Memory B cell (primary cell): Measurements from ENCODE around the gene THSD7B.
"Not testable (repeated sequence)": the region's sequence is repeated elsewhere in the genome, so short reads cannot be mapped to it uniquely, and the experiment has no call there.

Experiments
- ATAC-seq: fragments of 150-1000 bp; cut with Tn5 transposase; 2 replicates; pipeline ENCODE4 v1.10.0; 2021; ENCODE audit warnings: low read depth, mild to moderate bottlenecking, moderate library complexity
- DNase-seq, 2 donors: peaks; one replicate each; pipeline ENCODE4 v3.0.0; 2022; ENCODE audit warnings: low spot score in 2 of 2
- H3K27ac Mint-ChIP-seq: one replicate; pipeline ENCODE4 v1.8.0; 2022; ENCODE audit warnings: mild to moderate bottlenecking, moderate library complexity, mixed read lengths
- H3K27me3 Mint-ChIP-seq: one replicate; pipeline ENCODE4 v1.8.0; 2022; ENCODE audit warnings: mixed read lengths
- H3K36me3 Mint-ChIP-seq: one replicate; pipeline ENCODE4 v1.8.0; 2022; ENCODE audit warnings: mild to moderate bottlenecking, mixed read lengths
- H3K4me1 Mint-ChIP-seq: one replicate; pipeline ENCODE4 v1.8.0; 2022; ENCODE audit warnings: mixed read lengths
- H3K4me3 Mint-ChIP-seq: one replicate; pipeline ENCODE4 v1.8.0; 2022; ENCODE audit warnings: mild to moderate bottlenecking, moderate library complexity, mixed read lengths
- H3K9me3 Mint-ChIP-seq: one replicate; pipeline ENCODE4 v1.8.0; 2022; ENCODE audit warnings: mixed read lengths

THSD7B gene

DNA sequence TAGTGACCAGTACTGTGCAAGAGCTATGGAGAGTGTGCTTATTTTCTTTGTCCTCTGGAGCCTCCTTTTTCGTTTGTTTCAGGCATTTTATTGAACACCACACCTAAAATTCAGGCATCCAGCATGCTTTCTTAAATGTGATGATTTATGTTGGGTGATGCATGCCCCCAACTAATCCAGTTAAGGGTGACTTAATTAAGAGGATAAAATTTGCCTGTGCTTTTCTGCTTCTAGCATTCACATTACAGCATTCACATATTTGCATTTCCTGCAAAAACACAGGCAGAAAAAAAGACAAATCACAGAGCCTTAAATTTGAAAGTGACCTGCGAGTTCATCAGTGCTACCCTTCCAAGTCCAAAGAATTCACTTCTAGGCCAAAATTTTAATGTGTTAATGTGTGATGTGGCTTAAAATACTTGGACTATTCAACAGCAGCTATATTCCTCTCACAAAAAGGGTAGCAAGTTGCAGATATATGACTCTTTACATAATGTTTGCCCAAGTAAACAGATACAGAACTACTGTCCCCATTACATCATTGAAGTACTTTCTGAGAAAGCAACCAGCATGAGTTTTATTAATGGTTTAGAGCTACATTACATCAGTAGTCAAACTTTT, 286.5 kb downstream of the THSD7B start:
- H3K27ac Mint-ChIP-seq, result no peak overlapping the region
- no peak for DNase-seq
- no peaks in the 10 kb centered on the region for H3K36me3 Mint-ChIP-seq
- ATAC-seq, result no peak
- H3K9me3 Mint-ChIP-seq, result no peaks in the 10 kb centered on the region
- H3K4me3 Mint-ChIP-seq, result no peak overlapping the region
- H3K4me1 Mint-ChIP-seq, result no peaks in the 10 kb centered on the region
- no peaks in the 10 kb centered on the region for H3K27me3 Mint-ChIP-seq

DNA sequence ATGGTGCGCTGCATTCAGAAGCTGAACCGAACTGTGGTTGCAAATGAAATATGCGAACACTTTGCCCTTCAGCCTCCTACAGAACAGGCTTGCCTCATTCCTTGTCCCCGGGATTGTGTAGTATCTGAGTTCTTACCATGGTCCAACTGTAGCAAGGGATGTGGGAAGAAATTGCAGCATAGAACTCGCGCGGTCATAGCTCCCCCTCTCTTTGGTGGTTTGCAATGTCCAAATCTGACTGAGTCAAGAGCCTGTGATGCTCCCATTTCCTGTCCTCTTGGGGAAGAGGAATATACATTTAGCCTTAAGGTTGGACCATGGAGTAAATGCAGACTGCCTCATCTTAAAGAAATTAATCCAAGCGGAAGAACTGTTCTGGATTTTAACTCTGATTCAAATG, 291.4 kb downstream of the THSD7B start:
- Mint-ChIP-seq H3K4me1 (no peaks in the 10 kb centered on the region), H3K36me3 (no peaks in the 10 kb centered on the region), H3K4me3 (no peak overlapping the region), H3K27me3 (no peaks in the 10 kb centered on the region), H3K9me3 (no peaks in the 10 kb centered on the region), H3K27ac (no peak overlapping the region)
- DNase-seq (no peak), ATAC-seq (no peak)

DNA sequence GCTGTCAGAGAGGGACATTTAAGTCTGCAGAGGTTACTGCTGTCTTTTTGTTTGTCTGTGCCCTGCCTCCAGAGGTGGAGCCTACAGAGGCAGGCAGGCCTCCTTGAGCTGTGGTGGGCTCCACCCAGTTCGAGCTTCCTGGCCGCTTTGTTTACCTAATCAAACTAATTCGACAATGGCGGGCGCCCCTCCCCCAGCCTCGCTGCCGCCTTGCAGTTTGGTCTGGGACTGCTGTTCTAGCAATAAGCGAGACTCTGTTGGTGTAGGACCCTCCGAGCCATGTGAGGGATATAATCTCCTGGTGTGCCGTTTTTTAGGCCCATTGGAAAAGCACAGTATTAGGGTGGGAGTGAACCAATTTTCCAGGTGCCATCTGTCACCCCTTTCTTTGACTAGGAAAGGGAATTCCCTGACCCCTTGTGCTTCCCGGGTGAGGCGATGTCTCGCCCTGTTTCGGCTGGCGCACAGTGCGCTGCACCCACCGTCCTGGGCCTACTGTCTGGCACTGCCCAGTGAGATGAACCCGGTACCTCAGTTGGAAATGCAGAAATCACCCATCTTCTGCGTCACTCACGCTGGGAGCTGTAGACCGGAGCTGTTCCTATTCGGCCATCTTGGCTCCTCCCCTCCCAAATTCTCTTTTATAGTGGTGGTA, 310.9 kb downstream of the THSD7B start:
- not testable (repeated sequence) for H3K9me3 Mint-ChIP-seq, H3K27me3 Mint-ChIP-seq, ATAC-seq, H3K4me1 Mint-ChIP-seq, H3K27ac Mint-ChIP-seq, H3K36me3 Mint-ChIP-seq, H3K4me3 Mint-ChIP-seq, DNase-seq

DNA sequence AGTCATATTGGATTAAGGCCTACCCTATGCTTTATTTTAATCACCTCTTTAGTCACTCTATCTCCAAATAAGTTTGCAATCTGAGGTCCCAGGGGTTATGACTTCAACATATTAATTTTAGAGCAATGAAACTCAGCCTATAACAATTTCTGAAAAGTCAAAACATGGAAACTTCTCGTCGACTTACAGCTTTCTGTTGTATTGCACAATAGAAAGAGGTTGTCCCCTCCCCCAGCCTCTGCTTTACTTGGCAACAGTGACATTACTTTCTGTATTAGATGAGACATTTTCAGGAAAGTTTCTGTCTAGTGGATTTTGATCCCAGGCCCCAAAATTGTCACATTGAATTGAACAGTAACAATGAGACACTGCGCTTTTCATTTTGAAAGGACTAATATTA, 326.4 kb downstream of the THSD7B start:
- H3K27ac Mint-ChIP-seq, result no peak overlapping the region
- no peak overlapping the region for H3K4me3 Mint-ChIP-seq
- no peaks in the 10 kb centered on the region for H3K27me3 Mint-ChIP-seq
- ATAC-seq, result no peak
- no peaks in the 10 kb centered on the region for H3K4me1 Mint-ChIP-seq
- H3K36me3 Mint-ChIP-seq, result no peaks in the 10 kb centered on the region
- no peak for DNase-seq
- peaks cover 2% of the 10 kb centered on the region for H3K9me3 Mint-ChIP-seq

DNA sequence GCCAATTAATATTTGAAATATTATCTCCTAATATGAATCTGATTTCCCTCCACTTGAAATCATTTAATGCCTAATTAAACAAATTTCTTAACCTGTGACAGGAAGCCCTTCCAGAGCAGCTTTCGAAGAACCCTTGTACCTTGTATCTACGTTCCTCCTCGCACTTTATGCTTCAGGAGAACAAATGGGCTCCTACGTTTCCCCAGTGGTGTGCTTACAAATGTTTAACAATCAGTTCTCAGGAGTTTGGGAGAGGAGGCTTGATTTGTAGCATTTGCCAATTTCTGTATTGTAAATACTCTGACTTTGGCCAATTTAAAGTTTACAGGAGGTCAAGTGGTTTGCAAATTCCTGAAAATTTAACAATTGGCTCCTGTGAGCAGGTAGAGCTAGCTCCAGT, 327.8 kb downstream of the THSD7B start:
- ATAC-seq (no peak), DNase-seq (no peak)
- no peaks in the 10 kb centered on the region for H3K27me3 Mint-ChIP-seq
- no peaks in the 10 kb centered on the region for H3K36me3 Mint-ChIP-seq
- no peaks in the 10 kb centered on the region for H3K9me3 Mint-ChIP-seq
- H3K4me1 Mint-ChIP-seq, result no peaks in the 10 kb centered on the region
- no peak overlapping the region for H3K27ac Mint-ChIP-seq
- no peak overlapping the region for H3K4me3 Mint-ChIP-seq

DNA sequence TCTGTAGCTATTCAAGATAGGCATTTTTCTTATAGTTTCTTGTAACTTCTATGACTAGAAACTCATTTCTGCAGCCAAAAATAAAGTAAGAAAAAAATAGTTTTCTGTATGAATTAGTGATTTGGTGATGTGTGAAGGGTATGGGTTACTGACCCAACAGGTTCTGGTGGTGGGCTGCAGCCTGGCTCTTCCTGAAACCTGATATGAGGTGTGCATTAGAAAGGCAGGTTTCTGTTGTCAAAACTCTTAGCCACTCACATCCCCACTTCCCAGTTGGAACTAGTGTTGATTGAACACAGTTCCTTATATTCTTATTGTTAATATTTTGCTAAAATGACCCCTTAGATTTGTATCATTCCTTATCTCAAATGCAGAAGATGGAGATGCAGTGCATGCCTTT, 330.8 kb downstream of the THSD7B start:
- Mint-ChIP-seq H3K27ac (no peak overlapping the region), H3K36me3 (no peaks in the 10 kb centered on the region), H3K4me1 (no peaks in the 10 kb centered on the region), H3K9me3 (no peaks in the 10 kb centered on the region), H3K4me3 (no peak overlapping the region), H3K27me3 (no peaks in the 10 kb centered on the region)
- DNase-seq, result no peak
- no peak for ATAC-seq

DNA sequence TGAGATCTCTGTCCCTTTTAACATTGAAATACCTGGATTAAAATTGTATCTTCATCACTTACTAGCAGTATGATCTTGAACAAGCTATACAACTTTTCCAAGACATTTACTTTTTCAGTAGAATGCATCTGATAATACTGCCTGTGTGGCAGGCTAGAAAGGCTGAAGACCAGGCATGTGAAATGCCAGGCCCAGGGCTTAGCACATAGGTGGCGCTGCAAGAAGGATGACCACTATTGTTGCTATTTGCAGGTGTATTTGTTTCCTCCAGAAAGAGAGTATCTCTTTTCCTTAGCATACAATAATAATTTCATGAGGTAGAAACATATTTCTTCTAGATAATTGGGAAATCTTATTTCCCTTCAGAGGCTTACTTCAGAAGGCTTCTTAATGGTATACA, 331.3 kb downstream of the THSD7B start:
- Mint-ChIP-seq H3K27me3 (no peaks in the 10 kb centered on the region), H3K4me1 (no peaks in the 10 kb centered on the region)

DNA sequence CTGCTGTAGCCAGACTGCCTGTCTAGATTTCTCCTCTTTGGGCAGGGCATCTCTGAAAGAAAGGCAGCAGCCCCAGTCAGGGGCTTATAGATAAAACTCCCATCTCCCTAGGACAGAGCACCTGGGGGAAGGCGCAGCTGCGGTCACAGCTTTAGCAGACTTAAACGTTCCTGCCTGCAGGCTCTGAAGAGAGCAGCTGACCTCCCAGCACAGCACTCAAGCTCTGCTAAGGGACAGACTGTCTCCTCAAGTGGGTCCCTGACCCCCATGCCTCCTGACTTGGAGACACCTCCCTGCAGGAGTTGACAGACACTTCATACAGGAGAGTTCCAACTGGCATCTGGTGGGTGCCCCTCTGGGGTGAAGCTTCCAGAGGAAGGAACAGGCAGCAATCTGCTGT, 336.5 kb downstream of the THSD7B start:
- H3K27me3 Mint-ChIP-seq, H3K36me3 Mint-ChIP-seq, H3K4me1 Mint-ChIP-seq, ATAC-seq, H3K27ac Mint-ChIP-seq, DNase-seq, H3K9me3 Mint-ChIP-seq, H3K4me3 Mint-ChIP-seq: not testable (repeated sequence)

More for the DNA sequence above, 331.3 kb downstream of the THSD7B start:
- no peak for DNase-seq
- Mint-ChIP-seq H3K27ac (no peak overlapping the region), H3K36me3 (no peaks in the 10 kb centered on the region), H3K4me3 (no peak overlapping the region), H3K9me3 (no peaks in the 10 kb centered on the region)
- ATAC-seq, result no peak

DNA sequence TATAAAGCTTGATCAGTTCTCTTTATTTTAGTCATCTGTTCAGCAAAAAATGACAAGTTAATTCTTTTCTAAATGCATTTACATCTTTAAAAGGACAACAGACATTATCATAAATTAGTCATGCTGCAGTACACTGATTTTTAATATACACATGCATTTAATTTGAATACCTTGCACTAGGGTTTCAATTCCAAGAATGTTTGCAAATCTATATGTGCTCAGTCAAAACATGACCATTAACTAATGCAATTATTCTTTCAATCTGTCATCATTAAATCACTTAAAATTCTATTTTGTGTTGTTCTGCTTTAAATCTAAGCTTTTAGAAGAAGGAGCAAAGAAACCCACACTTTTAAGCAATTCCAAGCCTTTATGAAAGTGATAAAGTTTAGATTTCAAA, 342.6 kb downstream of the THSD7B start:
- H3K4me1 Mint-ChIP-seq, result no peaks in the 10 kb centered on the region
- peaks cover under 1% of the 10 kb centered on the region for H3K9me3 Mint-ChIP-seq
- no peak overlapping the region for H3K4me3 Mint-ChIP-seq
- H3K36me3 Mint-ChIP-seq, result no peaks in the 10 kb centered on the region
- ATAC-seq (no peak), DNase-seq (no peak)
- no peaks in the 10 kb centered on the region for H3K27me3 Mint-ChIP-seq
- no peak overlapping the region for H3K27ac Mint-ChIP-seq

DNA sequence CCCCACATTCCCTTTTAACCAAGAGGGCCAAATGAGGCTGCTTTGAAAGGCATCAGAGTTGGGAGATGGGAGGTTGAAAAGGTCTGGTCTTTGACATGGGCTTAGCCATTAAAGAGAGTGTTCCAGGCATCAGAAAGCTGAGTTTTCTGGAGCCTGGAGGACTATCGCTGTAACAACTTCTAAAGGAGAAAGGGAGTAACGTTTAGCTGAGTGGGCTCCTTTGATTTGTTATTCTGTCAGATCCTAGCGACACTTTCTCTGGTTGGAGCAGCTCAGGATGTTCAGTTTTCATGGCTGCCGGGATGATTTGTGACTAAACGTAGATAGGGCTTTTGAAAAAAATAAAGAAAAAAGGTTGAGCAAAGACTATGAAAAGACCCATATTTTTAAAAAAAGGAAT, 346.6 kb downstream of the THSD7B start:
- H3K36me3 Mint-ChIP-seq, result no peaks in the 10 kb centered on the region
- H3K9me3 Mint-ChIP-seq, result no peaks in the 10 kb centered on the region
- H3K27ac Mint-ChIP-seq, result no peak overlapping the region
- ATAC-seq, result no peak
- no peaks in the 10 kb centered on the region for H3K4me1 Mint-ChIP-seq
- no peak overlapping the region for H3K4me3 Mint-ChIP-seq
- no peak for DNase-seq
- H3K27me3 Mint-ChIP-seq, result no peaks in the 10 kb centered on the region

DNA sequence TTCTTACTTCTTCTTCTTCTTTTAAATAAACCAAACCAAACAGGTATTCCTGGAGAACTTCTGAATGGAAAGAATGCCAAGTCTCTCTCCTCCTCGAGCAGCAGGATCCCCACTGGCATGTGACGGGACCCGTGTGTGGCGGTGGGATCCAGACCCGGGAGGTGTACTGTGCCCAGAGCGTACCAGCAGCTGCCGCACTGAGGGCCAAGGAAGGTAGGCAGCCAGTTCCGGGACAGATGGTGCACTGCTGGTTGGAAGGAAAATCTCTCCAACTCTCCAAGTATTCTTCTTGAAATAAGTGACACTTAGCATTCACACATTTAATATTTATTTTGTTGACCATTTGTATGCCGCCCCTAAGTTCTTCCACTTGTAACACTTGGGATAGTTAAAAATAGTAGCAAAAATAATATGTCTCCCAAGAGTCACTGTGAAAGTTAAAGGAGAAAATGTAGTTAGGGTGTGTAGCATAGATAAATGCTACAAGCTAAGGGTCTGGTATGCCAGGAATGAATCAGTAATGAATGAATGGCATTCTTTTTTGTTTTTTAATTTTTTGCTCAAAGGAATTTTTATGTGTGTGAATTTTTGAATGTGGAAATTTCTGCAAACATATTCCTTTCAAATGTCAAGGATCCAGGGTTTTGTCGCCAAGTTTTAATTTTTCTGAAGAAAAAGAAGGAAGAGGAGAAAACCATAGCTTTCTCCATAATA, 349.9 kb downstream of the THSD7B start:
- H3K36me3 Mint-ChIP-seq, result no peaks in the 10 kb centered on the region
- H3K4me3 Mint-ChIP-seq, result no peak overlapping the region
- H3K27ac Mint-ChIP-seq, result no peak overlapping the region
- DNase-seq (no peak), ATAC-seq (no peak)
- peaks cover 3% of the 10 kb centered on the region for H3K9me3 Mint-ChIP-seq
- H3K4me1 Mint-ChIP-seq, result no peaks in the 10 kb centered on the region
- peaks cover 2% of the 10 kb centered on the region for H3K27me3 Mint-ChIP-seq

DNA sequence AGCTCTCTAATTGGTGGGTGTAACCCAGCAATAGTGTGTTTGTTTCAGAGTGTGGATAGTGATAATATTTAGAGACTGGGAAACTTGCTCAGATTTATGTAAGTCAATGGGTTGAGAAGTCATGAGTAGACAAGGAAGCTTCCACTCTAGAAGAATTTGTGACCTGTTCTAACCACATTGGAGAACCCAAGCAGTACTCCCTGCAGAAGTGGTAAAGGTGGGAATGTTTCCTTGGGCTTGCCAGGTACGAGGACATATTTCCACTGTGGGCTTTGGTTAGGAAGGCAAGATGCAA, 350.4 kb downstream of the THSD7B start:
- ATAC-seq (no peak), DNase-seq (no peak)
- H3K4me1 Mint-ChIP-seq, result no peaks in the 10 kb centered on the region
- H3K27me3 Mint-ChIP-seq, result peaks cover 2% of the 10 kb centered on the region
- no peaks in the 10 kb centered on the region for H3K36me3 Mint-ChIP-seq
- H3K9me3 Mint-ChIP-seq, result peaks cover 3% of the 10 kb centered on the region
- no peak overlapping the region for H3K4me3 Mint-ChIP-seq
- H3K27ac Mint-ChIP-seq, result no peak overlapping the region

DNA sequence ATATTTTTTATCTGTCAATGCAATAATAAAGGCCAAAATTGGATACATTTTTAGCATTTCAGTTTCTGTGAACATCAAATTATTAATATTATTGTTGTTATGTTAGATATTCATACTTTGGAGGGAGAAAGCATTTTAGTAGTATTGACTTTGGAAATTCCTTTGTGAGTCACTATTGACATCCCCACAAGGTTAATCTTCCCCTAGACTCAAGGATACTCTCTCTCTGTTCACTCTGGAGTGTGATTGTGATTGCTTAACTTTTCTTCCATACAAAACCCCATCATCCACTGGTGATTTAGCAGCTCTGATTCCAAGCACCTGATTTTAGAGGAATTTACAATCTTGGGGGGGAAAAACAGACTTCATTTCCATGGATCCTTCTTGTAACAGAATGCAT, 352.0 kb downstream of the THSD7B start:
- H3K27me3 Mint-ChIP-seq, result peaks cover 2% of the 10 kb centered on the region
- no peak overlapping the region for H3K27ac Mint-ChIP-seq
- no peak for DNase-seq
- ATAC-seq, result no peak
- H3K36me3 Mint-ChIP-seq, result no peaks in the 10 kb centered on the region
- H3K4me1 Mint-ChIP-seq, result no peaks in the 10 kb centered on the region
- no peak overlapping the region for H3K4me3 Mint-ChIP-seq
- H3K9me3 Mint-ChIP-seq, result peaks cover 6% of the 10 kb centered on the region

DNA sequence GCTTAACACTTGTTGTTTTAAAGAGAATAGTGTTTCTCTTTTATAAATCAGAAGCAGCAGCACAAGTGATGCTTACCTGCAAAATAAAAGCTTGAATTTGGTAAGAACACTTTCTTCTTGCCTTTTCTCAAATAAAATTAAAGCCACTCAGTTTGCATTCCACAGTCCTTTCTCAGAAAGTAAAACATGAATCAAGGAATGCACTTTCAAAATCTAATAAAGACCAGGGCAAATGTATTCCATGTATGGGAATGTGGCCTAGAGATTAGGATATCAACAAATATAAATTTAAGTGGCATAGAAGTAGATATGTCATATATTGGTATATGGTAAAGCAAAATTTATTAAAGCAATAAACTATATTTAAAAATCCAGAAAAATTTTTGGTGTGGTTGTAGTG, 352.8 kb downstream of the THSD7B start:
- no peak for DNase-seq
- no peaks in the 10 kb centered on the region for H3K36me3 Mint-ChIP-seq
- H3K4me3 Mint-ChIP-seq, result no peak overlapping the region
- ATAC-seq, result no peak
- no peak overlapping the region for H3K27ac Mint-ChIP-seq
- H3K9me3 Mint-ChIP-seq, result peaks cover 6% of the 10 kb centered on the region
- no peaks in the 10 kb centered on the region for H3K4me1 Mint-ChIP-seq
- H3K27me3 Mint-ChIP-seq, result peaks cover 2% of the 10 kb centered on the region

DNA sequence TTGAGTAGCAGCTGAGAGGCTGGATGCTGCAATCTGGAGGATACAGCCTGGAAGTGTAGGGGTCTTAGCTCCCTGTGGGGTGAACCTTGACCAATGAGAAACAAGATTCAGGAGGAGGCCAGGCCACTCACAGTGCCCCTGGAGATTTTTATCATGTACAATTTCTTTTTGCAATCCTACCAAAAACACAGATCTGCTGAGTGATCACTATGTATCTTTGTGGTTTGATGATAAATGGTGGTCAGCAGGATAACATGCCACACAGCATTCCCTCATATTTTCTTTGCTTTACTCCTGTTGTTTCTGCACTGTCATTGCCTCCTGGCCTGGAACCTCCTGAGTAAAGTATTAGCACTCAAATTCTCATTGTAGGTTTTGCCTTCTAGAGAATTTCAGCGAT, 357.9 kb downstream of the THSD7B start:
- H3K4me1 Mint-ChIP-seq, result no peaks in the 10 kb centered on the region
- H3K9me3 Mint-ChIP-seq, result peaks cover 7% of the 10 kb centered on the region
- DNase-seq (no peak), ATAC-seq (no peak)
- no peak overlapping the region for H3K4me3 Mint-ChIP-seq
- no peaks in the 10 kb centered on the region for H3K36me3 Mint-ChIP-seq
- peaks cover 2% of the 10 kb centered on the region for H3K27me3 Mint-ChIP-seq
- no peak overlapping the region for H3K27ac Mint-ChIP-seq
